Measurements from ENCODE around the gene OSBPL6.
A peak's percentile ranks its signal among the peaks of the same experiment; 100 is the strongest.
"Not testable (repeated sequence)": the region's sequence is repeated elsewhere in the genome, so short reads cannot be mapped to it uniquely, and the experiment has no call there.

Gene OSBPL6

GRCh38 chr2:178193823-178194599 lies at the start of gene OSBPL6:
OSBPL6 (plus strand) TSS chr2:178194512; CDS start chr2:178306185, 111,673 bp downstream.
- peak; percentile 95 for DNase-seq (ENCODE audit: low spot score)

- peak; percentile 10 for DNase-seq (ENCODE audit: low spot score)
Measured at GRCh38 chr2:178152033-178152432, 42.3 kb upstream of the OSBPL6 start.

GRCh38 chr2:178152542-178152941 lies 41.8 kb upstream of the OSBPL6 start:
- DNase-seq (ENCODE audit: low spot score) = no peak

- DNase-seq (ENCODE audit: low spot score) = no peak
Measured at GRCh38 chr2:178152977-178153376, 41.3 kb upstream of the OSBPL6 start.

GRCh38 chr2:178153878-178154277 lies 40.4 kb upstream of the OSBPL6 start:
- DNase-seq (ENCODE audit: low spot score) = not testable (repeated sequence)

- no peak for DNase-seq (ENCODE audit: low spot score)
Measured at GRCh38 chr2:178155524-178155923, 38.8 kb upstream of the OSBPL6 start.

GRCh38 chr2:178157574-178157973 lies 36.7 kb upstream of the OSBPL6 start:
- DNase-seq (ENCODE audit: low spot score) = no peak

- no peak for DNase-seq (ENCODE audit: low spot score)
Measured at GRCh38 chr2:178159966-178160365, 34.3 kb upstream of the OSBPL6 start.

- DNase-seq (ENCODE audit: low spot score) = no peak
Measured at GRCh38 chr2:178160601-178161000, 33.7 kb upstream of the OSBPL6 start.

- DNase-seq (ENCODE audit: low spot score) = no peak
Measured at GRCh38 chr2:178163395-178163794, 30.9 kb upstream of the OSBPL6 start.

- DNase-seq (ENCODE audit: low spot score) = no peak
Measured at GRCh38 chr2:178163911-178164310, 30.4 kb upstream of the OSBPL6 start.

- DNase-seq (ENCODE audit: low spot score) = no peak
Measured at GRCh38 chr2:178173657-178174056, 20.7 kb upstream of the OSBPL6 start.

- peak; percentile 28 for DNase-seq (ENCODE audit: low spot score)
Measured at GRCh38 chr2:178177066-178177679, 17.1 kb upstream of the OSBPL6 start.

GRCh38 chr2:178180648-178181047 lies 13.7 kb upstream of the OSBPL6 start:
- DNase-seq (ENCODE audit: low spot score) = not testable (repeated sequence)

GRCh38 chr2:178187861-178188260 lies 6.5 kb upstream of the OSBPL6 start:
- DNase-seq (ENCODE audit: low spot score) = no peak

GRCh38 chr2:178188466-178188865 lies 5.8 kb upstream of the OSBPL6 start:
- DNase-seq (ENCODE audit: low spot score) = no peak

- no peak for DNase-seq (ENCODE audit: low spot score)
Measured at GRCh38 chr2:178191004-178191508, 3.3 kb upstream of the OSBPL6 start.

GRCh38 chr2:178191511-178191910 lies 2.8 kb upstream of the OSBPL6 start:
- DNase-seq (ENCODE audit: low spot score) = no peak

- no peak for DNase-seq (ENCODE audit: low spot score)
Measured at GRCh38 chr2:178193496-178193822, 853 bp upstream of the OSBPL6 start.

- peak; percentile 71 for DNase-seq (ENCODE audit: low spot score)
Measured at GRCh38 chr2:178194600-178195389, 483 bp downstream of the OSBPL6 start.

- DNase-seq (ENCODE audit: low spot score) = no peak
Measured at GRCh38 chr2:178195390-178196166, 1.3 kb downstream of the OSBPL6 start.

- no peak for DNase-seq (ENCODE audit: low spot score)
Measured at GRCh38 chr2:178197791-178198190, 3.5 kb downstream of the OSBPL6 start.
